Pancreas (tissue), 10 donors: ENCODE measurements around the gene MORN5. TPM values are rescaled to one million over a fixed set of nuclear protein-coding genes. Genes with fewer than 3 reads are reported as not detected.
A peak's percentile ranks its signal among the peaks of the same experiment; 100 is the strongest.

Experiments used
- ATAC-seq, 4 donors: fragments of 200-7000 bp; cut with Tn5 transposase; one replicate each; pipeline versions ENCODE4 v1.8.0 to v1.9.1; 2020; ENCODE audit warnings: mild to moderate bottlenecking in 4 of 4, moderate library complexity in 4 of 4
- DNase-seq, 6 donors: peaks; one replicate each; pipeline ENCODE4 v3.0.0-alpha.2; 2020
- FAIRE-seq: peaks from 2 replicates; lab custom pipeline; 2012; peaks lifted over from hg19 to GRCh38; lab: Jason Lieb, UNC
- H3K27ac ChIP-seq, 4 donors: fragments of 200-600 bp; sonication (generic); 1 replicate in 3 of 4; 2 replicates in 1 of 4; pipeline versions ENCODE4 v1.5.0 to v1.8.0; 2020
- H3K27me3 ChIP-seq, 4 donors: fragments of 200-600 bp; one replicate each; pipeline ENCODE4 v1.8.0; 2021
- H3K36me3 ChIP-seq, 3 donors: fragments of 200-600 bp; sonication (generic) in 1 of 3; one replicate each; pipeline versions ENCODE4 v1.5.0 to v1.8.0; 2020 to 2021
- H3K4me1 ChIP-seq, 3 donors: fragments of 200-600 bp; one replicate each; pipeline ENCODE4 v1.8.0; 2021
- H3K4me3 ChIP-seq, 4 donors: fragments of 200-600 bp; sonication (generic) in 2 of 4; one replicate each; pipeline versions ENCODE4 v1.5.0 to v1.8.0; 2020 to 2021
- H3K9me3 ChIP-seq, 4 donors: fragments of 200-600 bp; one replicate each; pipeline ENCODE4 v1.8.0; 2021
- WGBS, 2 donors: extraction: QIAGEN DNeasy Blood & Tissue Kit; methylation state at CpG; one replicate each; pipeline ENCODE4 v1.1.7; 2013; 5-methylcytosine and 5-hydroxymethylcytosine counted together
- intact Hi-C, 3 donors: fragments of 100-400 bp; cut with DNase I; formaldehyde crosslinking; loops; one replicate each; pipeline versions ENCODE4 v1.11.1 to v1.14.2; 2022
- polyA plus RNA-seq, 2 donors: library from polyadenylated mRNA; stranded (reverse); fragments of 200-250 nt; gene quantifications; one replicate each; pipeline ENCODE4 v1.2.3, GENCODE V29; 2013
- total RNA-seq, 6 donors: library from RNA; stranded (reverse); fragmentation: NEBNext Ultra II Directional in 4 of 6; extraction: Animal tissue kit (Norgen Biotek cat#: 25700) in 4 of 6; gene quantifications; one replicate each; pipeline versions ENCODE4 v1.2.1 to v1.2.4, GENCODE V29; 2021 to 2023
- TF ChIP-seq, protein P1 (sequence below), 4 donors: fragments of 200-600 bp; sonication (generic) in 3 of 4; IDR thresholded peaks; one replicate each; pipeline versions ENCODE4 v1.5.0 to v1.8.0; 2021; ENCODE audit warnings: antibody characterized with exemption in 4 of 4
- donor health status: healthy with polysubstance abuse.
- donor health status: DM: no; HTN: no; CAD: no; lungs with moderate emphysema.
- donor health status: DM: no; HTN: no; CAD: no.
- donor health status: control.
- donor health status: control.
- donor health status: Bipolar disorder and iron deficiency.
- donor health status: DM: yes; HTN: yes; CAD: no.
- donor health status: DM: no; HTN: no; CAD: no.
- donor health status: DM: no; HTN: no; CAD: no.
- donor health status: DM: yes; HTN: yes; CAD: no.

MORN5 gene
- total and polyA plus RNA-seq, 8 donors, result 0.45 to 0.79 (median 0.71) TPM; not detected in 5

DNA sequence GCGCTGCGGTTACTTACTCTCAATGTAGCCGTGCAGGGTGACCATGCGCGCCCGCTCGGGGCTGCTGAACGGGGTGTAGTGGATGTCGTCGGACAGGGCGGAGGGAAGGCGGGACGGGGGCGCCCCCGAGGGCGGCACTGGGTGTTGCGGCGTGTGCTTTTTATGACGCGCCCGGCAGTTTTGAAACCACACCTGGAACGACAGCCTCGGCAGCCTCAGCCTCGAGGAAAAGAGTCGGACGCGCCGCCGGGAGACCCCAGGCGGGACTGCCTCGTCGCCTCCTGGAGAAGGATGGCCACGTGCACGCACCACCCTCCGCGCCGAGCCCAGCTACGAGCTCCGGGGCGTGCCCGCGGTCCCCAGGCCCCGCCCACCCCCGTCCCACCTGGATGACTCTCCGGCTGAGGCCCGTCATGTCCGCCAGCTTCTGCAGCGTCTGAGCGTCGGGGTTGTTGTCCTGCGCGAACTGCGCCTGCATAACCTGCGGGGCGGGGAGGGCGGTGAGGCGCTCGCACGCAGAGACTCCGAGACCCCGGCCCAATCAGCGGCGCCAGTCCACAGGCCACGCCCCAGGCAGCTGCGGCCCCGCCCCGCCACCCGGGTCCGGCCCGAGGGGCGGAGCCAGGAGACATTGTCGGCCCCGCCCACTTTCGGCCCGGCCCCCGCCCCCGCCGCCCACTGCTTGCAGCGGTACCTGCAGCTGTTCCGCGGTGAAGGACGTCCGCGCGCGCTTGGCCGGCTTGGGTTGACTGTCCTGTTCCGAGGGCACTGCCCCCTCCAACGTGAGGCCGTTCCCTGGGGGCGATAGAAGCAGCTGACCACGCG is 54.1 kb downstream of the MORN5 start:
- H3K9me3 ChIP-seq, result no peaks in the 10 kb centered on the region
- peaks cover 0 to 5% (median 3%) of the 10 kb centered on the region in 3 donors for H3K4me1 ChIP-seq
- peak; percentile 69 to 93 (median 84) for ATAC-seq
- peaks cover 0 to 31% (median 2%) of the 10 kb centered on the region in 4 donors for H3K27me3 ChIP-seq
- H3K27ac ChIP-seq, result no peak overlapping the region
- intact Hi-C loops, result no loop called here
- peak in 5 of 6 donors; percentile 30 to 82 (median 59) for DNase-seq
- no peaks in the 10 kb centered on the region for H3K36me3 ChIP-seq
- H3K4me3 ChIP-seq, result peak overlapping the region in 3 of 4 donors; percentile 5 to 53 (median 31)
- TF ChIP-seq, protein P1, sequence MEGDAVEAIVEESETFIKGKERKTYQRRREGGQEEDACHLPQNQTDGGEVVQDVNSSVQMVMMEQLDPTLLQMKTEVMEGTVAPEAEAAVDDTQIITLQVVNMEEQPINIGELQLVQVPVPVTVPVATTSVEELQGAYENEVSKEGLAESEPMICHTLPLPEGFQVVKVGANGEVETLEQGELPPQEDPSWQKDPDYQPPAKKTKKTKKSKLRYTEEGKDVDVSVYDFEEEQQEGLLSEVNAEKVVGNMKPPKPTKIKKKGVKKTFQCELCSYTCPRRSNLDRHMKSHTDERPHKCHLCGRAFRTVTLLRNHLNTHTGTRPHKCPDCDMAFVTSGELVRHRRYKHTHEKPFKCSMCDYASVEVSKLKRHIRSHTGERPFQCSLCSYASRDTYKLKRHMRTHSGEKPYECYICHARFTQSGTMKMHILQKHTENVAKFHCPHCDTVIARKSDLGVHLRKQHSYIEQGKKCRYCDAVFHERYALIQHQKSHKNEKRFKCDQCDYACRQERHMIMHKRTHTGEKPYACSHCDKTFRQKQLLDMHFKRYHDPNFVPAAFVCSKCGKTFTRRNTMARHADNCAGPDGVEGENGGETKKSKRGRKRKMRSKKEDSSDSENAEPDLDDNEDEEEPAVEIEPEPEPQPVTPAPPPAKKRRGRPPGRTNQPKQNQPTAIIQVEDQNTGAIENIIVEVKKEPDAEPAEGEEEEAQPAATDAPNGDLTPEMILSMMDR (IDR thresholded peaks at IDR 0.05), result no peak
- FAIRE-seq, result no peak
- WGBS, 2 donors, result 4 to 5% methylated on average over 67 to 93 of the region's 93 CpGs

DNA sequence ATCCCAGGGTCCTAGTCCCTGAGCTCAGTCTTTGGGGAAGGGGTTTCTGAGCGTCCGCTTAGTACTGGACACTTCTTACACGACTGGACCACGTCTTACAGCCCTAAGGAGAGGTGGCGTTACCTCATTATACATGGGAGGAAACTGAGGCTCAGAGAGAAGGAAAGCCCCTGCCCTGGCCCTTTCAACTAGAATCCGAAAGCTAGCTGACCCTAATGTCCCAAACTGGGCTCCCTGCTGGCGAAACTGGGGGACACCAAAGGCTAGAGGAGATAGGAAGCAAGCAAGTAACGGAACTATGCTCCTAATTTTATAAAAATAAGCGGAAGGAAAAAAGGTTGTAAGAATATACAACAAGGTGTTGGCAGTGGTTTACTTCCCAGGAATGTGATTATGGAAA is 54.8 kb downstream of the MORN5 start:
- intact Hi-C loops, result no loop called here
- FAIRE-seq, result no peak
- no peak for DNase-seq
- peaks cover 0 to 8% (median 5%) of the 10 kb centered on the region in 3 donors for H3K4me1 ChIP-seq
- TF ChIP-seq, protein P1 (IDR thresholded peaks at IDR 0.05), result no peak
- H3K27me3 ChIP-seq, result peaks cover 0 to 38% (median 4%) of the 10 kb centered on the region in 4 donors
- no peaks in the 10 kb centered on the region for H3K9me3 ChIP-seq
- H3K4me3 ChIP-seq, result peak overlapping the region in 2 of 4 donors; percentile 31 to 53
- ATAC-seq, result peak in 1 of 4 donors; percentile 9
- H3K27ac ChIP-seq, result no peak overlapping the region
- 40 to 46% methylated on average over 9 of the region's 9 CpGs for WGBS, 2 donors
- no peaks in the 10 kb centered on the region for H3K36me3 ChIP-seq

DNA sequence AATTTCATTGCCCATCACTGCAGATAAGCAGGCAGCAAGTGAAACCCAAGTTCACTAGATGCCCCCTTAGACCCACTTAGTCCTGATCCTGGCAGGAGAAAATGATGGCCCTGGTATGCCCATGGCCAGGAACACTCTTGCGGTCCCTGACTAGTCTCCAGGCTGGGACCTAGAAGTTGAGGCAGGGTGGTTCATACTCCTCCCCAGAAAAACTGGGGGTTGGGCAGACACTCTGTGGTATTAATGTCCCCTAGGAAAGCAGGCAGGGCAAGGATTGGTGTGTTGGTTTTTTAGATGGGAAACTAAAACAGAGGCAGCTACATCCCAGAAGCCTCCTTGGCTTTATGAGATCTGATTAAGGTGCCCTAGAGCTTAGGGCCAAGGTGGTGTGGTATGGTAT is 56.0 kb downstream of the MORN5 start:
- Histone ChIP-seq H3K4me1 (peaks cover 0 to 12% (median 11%) of the 10 kb centered on the region in 3 donors), H3K27ac (no peak overlapping the region), H3K9me3 (no peaks in the 10 kb centered on the region), H3K4me3 (no peak overlapping the region), H3K36me3 (no peaks in the 10 kb centered on the region), H3K27me3 (peaks cover 0 to 43% (median 8%) of the 10 kb centered on the region in 4 donors)
- no peak for ATAC-seq
- 94 to 100% methylated on average over 1 of the region's 1 CpG for WGBS, 2 donors
- TF ChIP-seq, protein P1 (IDR thresholded peaks at IDR 0.05), result no peak
- intact Hi-C loops, result no loop called here
- DNase-seq, result no peak
- FAIRE-seq, result no peak

DNA sequence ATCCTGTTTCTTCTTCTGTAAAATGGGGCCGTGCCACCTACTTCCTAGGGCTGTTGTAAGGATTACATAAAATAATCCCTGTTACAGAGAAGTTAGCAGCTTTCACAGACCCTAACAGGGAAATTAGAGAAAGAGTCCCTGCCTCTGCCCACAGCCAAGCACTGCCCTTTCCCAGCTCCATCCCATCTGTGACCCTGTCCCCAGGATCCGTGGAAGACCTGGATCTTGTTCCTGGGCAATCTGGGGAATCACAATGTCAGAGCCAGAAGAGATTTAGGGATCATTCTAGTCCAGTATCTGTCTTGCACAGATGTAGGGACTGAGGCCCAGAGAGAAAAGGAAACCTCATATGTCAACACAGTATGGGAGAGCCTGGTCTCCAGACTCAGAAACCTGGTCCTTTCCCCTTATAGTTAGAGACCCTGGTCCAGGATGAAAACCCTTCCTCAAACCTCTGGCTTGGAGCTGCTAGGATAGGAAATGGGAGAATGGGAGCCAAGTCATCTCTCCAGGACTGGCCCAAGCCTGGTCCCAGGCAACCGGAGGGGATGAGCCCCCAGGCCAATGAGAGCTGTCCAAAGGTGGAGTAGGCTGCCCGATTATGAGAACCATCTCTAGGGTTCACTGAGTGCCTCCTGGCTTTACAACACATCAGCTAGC is 56.6 kb downstream of the MORN5 start:
- DNase-seq, result no peak
- no peak for ATAC-seq
- Histone ChIP-seq H3K27me3 (peaks cover 0 to 49% (median 10%) of the 10 kb centered on the region in 4 donors), H3K4me1 (peaks cover 0 to 12% (median 11%) of the 10 kb centered on the region in 3 donors), H3K27ac (no peak overlapping the region), H3K9me3 (no peaks in the 10 kb centered on the region), H3K4me3 (no peak overlapping the region), H3K36me3 (no peaks in the 10 kb centered on the region)
- intact Hi-C loops, result no loop called here
- FAIRE-seq, result no peak
- WGBS, 2 donors, result 70 to 78% methylated on average over 4 of the region's 4 CpGs
- TF ChIP-seq, protein P1 (IDR thresholded peaks at IDR 0.05), result no peak
